Measurements from ENCODE around the gene PRM2. TPM values are rescaled to one million over a fixed set of nuclear protein-coding genes. Genes with fewer than 3 reads are reported as not detected.

The PRM2 gene
- total RNA-seq, 1 donor from 2014 or later = not detected

DNA sequence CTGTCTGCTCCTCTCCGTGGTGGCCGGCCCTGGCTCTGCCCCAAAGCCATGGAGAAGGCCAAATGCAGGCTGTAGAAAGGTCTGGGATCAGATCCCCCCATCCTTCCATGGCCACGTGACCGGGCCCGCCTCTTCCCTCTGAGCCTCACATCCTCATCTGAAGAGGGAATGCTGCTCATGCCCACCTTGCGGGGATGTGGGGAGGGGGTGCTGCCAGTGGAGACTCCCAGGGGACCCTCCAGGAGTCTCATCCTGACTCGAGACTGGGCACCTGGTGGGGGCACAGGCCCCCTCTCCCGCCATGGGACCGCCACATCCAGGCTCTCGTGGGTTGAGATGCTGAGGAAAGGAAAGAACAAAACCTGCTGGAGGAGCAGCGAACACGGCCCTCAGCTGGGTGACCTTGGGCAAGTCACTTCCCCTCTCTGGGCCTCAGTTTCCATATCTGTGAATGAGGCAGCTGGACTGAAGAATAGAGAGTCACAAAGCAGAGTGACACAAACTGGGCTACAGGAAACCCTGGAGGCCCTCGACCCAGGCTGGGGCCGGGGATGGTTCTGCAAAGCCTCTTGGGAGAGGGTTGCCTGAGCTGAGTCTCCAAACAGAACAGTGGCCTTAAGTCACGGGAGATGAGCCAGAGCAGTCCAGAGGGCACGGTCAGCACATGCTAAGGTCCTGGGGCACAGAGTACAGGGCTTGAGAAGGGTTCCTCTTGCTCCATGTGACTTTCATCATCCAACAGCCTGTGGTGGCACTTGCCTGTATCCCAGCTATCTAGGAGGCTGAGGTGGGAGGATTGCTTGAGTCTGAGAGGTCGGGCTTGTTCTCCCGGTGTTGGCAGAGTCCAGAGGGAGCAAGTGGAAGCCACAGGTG, 50.4 kb downstream of the PRM2 start:
- no peaks in the 10 kb centered on the region for H3K36me3 ChIP-seq
- no peak overlapping the region for H3K4me3 ChIP-seq
- DNase-seq (no peak), ATAC-seq (no peak)
- TF ChIP-seq, protein P1, sequence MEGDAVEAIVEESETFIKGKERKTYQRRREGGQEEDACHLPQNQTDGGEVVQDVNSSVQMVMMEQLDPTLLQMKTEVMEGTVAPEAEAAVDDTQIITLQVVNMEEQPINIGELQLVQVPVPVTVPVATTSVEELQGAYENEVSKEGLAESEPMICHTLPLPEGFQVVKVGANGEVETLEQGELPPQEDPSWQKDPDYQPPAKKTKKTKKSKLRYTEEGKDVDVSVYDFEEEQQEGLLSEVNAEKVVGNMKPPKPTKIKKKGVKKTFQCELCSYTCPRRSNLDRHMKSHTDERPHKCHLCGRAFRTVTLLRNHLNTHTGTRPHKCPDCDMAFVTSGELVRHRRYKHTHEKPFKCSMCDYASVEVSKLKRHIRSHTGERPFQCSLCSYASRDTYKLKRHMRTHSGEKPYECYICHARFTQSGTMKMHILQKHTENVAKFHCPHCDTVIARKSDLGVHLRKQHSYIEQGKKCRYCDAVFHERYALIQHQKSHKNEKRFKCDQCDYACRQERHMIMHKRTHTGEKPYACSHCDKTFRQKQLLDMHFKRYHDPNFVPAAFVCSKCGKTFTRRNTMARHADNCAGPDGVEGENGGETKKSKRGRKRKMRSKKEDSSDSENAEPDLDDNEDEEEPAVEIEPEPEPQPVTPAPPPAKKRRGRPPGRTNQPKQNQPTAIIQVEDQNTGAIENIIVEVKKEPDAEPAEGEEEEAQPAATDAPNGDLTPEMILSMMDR (IDR thresholded peaks at IDR 0.05) = no peak
- peaks cover 25% of the 10 kb centered on the region for H3K4me1 ChIP-seq
- H3K9me3 ChIP-seq = no peaks in the 10 kb centered on the region
- intact Hi-C loops (cut with DNase I) = no loop called here
- peak overlapping the region; percentile 78 for H3K27ac ChIP-seq
- H3K27me3 ChIP-seq = no peaks in the 10 kb centered on the region

Small RNAs within 50 kb of the gene (microRNA-seq; reads per million reads assigned to microRNA genes)
- gene MIR548H2 (ENCODE audit: borderline microRNAs expressed) = not detected

Other genes with a start within 250 kb of the PRM2 start
- 15.3 TPM for gene SOCS1, start 20.3 kb downstream of the PRM2 start, total RNA-seq
- not detected for gene TNP2, start 7.2 kb downstream of the PRM2 start, total RNA-seq
- gene PRM3, start 2.9 kb downstream of the PRM2 start, total RNA-seq = not detected
- not detected for gene PRM1, start 4.8 kb upstream of the PRM2 start, total RNA-seq
- gene RMI2, start 69.0 kb upstream of the PRM2 start, total RNA-seq = 1.2 TPM